Erythroblast (primary cell): ENCODE results near the gene KRT36.

Experiments used
- GATA1 ChIP-seq: IDR thresholded peaks from 2 replicates; pipeline ENCODE4 v1.6.1; 2011; ENCODE audit warnings: low read depth, mild to moderate bottlenecking, control low read depth, low read length, moderate library complexity
- POLR2A ChIP-seq: IDR thresholded peaks from 2 replicates; pipeline ENCODE4 v1.6.1; 2011; ENCODE audit warnings: mild to moderate bottlenecking, low read length

DNA sequence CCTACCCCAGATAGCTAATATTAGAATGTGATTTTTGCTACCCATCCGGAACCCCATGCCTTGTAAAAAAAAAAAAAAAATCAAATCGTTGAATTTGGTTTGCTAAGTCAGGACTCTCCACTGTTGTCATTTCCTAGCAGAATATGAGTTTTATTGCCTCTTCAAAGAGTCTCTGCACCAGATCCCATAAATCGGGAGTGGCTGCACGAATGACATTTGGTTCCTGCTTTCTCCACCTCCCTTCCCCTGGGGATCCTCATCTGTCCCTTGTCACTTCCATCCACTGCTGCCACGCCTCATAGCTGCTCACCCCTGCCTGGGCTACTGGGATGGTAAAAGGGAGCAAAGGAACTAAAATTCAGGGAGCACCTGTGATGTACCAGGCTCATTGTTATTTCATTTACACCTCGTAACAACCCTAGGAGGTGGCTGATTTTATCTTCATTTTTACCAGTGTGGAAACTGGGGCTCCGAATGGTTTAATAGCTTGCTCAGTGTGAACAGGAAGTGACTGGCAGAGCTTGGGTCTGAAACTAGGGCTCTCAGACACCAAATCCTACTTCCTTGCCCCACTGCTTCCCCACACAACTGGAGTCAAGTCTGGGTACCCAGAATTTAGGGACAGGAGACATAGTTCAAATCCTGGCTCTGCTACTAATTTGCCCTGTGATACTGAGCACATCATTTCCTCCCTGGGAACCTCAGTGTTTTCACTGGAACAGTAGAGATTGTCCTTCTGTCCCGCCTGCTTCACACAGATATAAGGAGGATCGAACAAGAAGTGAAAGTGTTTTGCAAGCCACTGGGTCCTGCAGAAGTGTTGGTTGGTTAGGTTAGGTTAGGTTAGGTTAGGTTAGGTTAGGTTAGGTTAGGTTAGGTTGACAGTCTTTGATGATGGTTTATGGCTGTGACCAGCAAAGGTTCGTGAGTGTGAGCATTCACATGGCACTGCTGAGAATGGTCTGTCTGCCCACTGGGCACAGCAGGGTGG lies 585 bp upstream of the KRT36 start:
- TF ChIP-seq POLR2A (no peak), GATA1 (no peak)
